Neuronal stem cell (in vitro differentiated cells): ENCODE data around the gene RIC3.

ENCODE experiments used
- DNase-seq: peaks from one replicate; pipeline ENCODE4 v3.0.0-alpha.2; 2013; ENCODE audit warnings: low spot score
- H2AFZ ChIP-seq: one replicate; pipeline ENCODE4 v1.6.1; 2013; ENCODE audit warnings: mild to moderate bottlenecking, low read length, inconsistent platforms
- H2AK5ac ChIP-seq: 2 replicates; pipeline ENCODE4 v1.6.1; 2013; ENCODE audit warnings: low read depth, mild to moderate bottlenecking, inconsistent platforms, low read length, moderate library complexity, mixed read lengths
- H2BK120ac ChIP-seq: 2 replicates; pipeline ENCODE4 v1.6.1; 2013; ENCODE audit warnings: low read depth, mild to moderate bottlenecking, inconsistent platforms, low read length, moderate library complexity, mixed read lengths
- H2BK12ac ChIP-seq: one replicate; pipeline ENCODE4 v1.6.1; 2013; ENCODE audit warnings: low read length, inconsistent platforms
- H2BK15ac ChIP-seq: 2 replicates; pipeline ENCODE4 v1.6.1; 2013; ENCODE audit warnings: mild to moderate bottlenecking, low read length, inconsistent platforms, mixed read lengths
- H2BK5ac ChIP-seq: one replicate; pipeline ENCODE4 v1.6.1; 2013; ENCODE audit warnings: inconsistent platforms, mild to moderate bottlenecking, low read length, moderate library complexity
- H3K14ac ChIP-seq: one replicate; pipeline ENCODE4 v1.6.1; 2013; ENCODE audit warnings: low read length, inconsistent platforms
- H3K18ac ChIP-seq: 2 replicates; pipeline ENCODE4 v1.6.1; 2013; ENCODE audit warnings: low read length, inconsistent platforms
- H3K23ac ChIP-seq: 2 replicates; pipeline ENCODE4 v1.6.1; 2013; ENCODE audit warnings: low read depth, mild to moderate bottlenecking, mixed read lengths, low read length, inconsistent platforms; ENCODE audit not compliant: poor library complexity
- H3K27ac ChIP-seq: replicated peaks from 3 replicates; pipeline ENCODE4 v1.5.1; 2013; ENCODE audit warnings: low read length, inconsistent platforms
- H3K27me3 ChIP-seq, 3 experiments: 2 replicates each; pipeline ENCODE4 v1.6.1; 2013; ENCODE audit warnings: low read length in 3 of 3, mild to moderate bottlenecking in 2 of 3, inconsistent platforms in 1 of 3, low read depth in 1 of 3, mixed read lengths in 1 of 3, moderate library complexity in 1 of 3; ENCODE audit not compliant: control insufficient read depth in 3 of 3, insufficient read depth in 3 of 3
- H3K36me3 ChIP-seq, 2 donors: replicated peaks in 1 of 2; 2 replicates each; pipeline ENCODE4 v1.6.1; 2013; ENCODE audit warnings: low read length in 2 of 2; ENCODE audit not compliant: control insufficient read depth in 2 of 2, insufficient read depth in 2 of 2
- H3K4ac ChIP-seq: 2 replicates; pipeline ENCODE4 v1.6.1; 2013; ENCODE audit warnings: inconsistent platforms, mild to moderate bottlenecking, low read length, moderate library complexity
- H3K4me1 ChIP-seq, 2 donors: 1 replicate in 1 of 2; 2 replicates in 1 of 2; pipeline ENCODE4 v1.6.1; 2013; ENCODE audit warnings: low read length in 2 of 2, low read depth in 1 of 2; ENCODE audit not compliant: control insufficient read depth in 2 of 2, insufficient read depth in 1 of 2
- H3K4me2 ChIP-seq: one replicate; pipeline ENCODE4 v1.6.1; 2013; ENCODE audit warnings: mild to moderate bottlenecking, low read length, inconsistent platforms; ENCODE audit not compliant: insufficient read depth, poor library complexity, severe bottlenecking
- H3K4me3 ChIP-seq, 2 donors: 2 replicates each; pipeline ENCODE4 v1.5.1; 2013; ENCODE audit warnings: low read length in 2 of 2, mild to moderate bottlenecking in 2 of 2, inconsistent platforms in 1 of 2, moderate library complexity in 1 of 2
- H3K79me1 ChIP-seq: one replicate; pipeline ENCODE4 v1.6.1; 2013; ENCODE audit warnings: low read depth, mild to moderate bottlenecking, inconsistent platforms, low read length, moderate library complexity
- H3K9ac ChIP-seq: one replicate; pipeline ENCODE4 v1.6.1; 2013; ENCODE audit warnings: mild to moderate bottlenecking, low read depth, low read length, inconsistent platforms; ENCODE audit not compliant: poor library complexity
- H3K9me3 ChIP-seq, 2 donors: replicated peaks in 1 of 2; 2 replicates each; pipeline versions ENCODE3 to v1.6.1; 2013; ENCODE audit warnings: low read length in 2 of 2, mild to moderate bottlenecking in 2 of 2, inconsistent platforms in 1 of 2, low read depth in 1 of 2, mixed read lengths in 1 of 2, moderate library complexity in 1 of 2; ENCODE audit not compliant: control insufficient read depth in 2 of 2, insufficient read depth in 1 of 2
- H4K8ac ChIP-seq: one replicate; pipeline ENCODE4 v1.6.1; 2013; ENCODE audit warnings: low read depth, mild to moderate bottlenecking, inconsistent platforms, low read length, moderate library complexity
- H4K91ac ChIP-seq: one replicate; pipeline ENCODE4 v1.6.1; 2013; ENCODE audit warnings: low read length, low read depth, mild to moderate bottlenecking, inconsistent platforms; ENCODE audit not compliant: poor library complexity
- WGBS, 2 donors: extraction: QIAGEN DNeasy Blood & Tissue Kit; methylation state at CpG; one replicate each; pipeline ENCODE4 v1.1.7; 2013; ENCODE audit warnings: missing lambda C conversion rate in 2 of 2, mixed read lengths in 1 of 2; ENCODE audit not compliant: insufficient read length in 2 of 2, insufficient replicate concordance in 1 of 2; ENCODE audit errors: extremely low coverage in 2 of 2; 5-methylcytosine and 5-hydroxymethylcytosine counted together

The RIC3 gene

DNA sequence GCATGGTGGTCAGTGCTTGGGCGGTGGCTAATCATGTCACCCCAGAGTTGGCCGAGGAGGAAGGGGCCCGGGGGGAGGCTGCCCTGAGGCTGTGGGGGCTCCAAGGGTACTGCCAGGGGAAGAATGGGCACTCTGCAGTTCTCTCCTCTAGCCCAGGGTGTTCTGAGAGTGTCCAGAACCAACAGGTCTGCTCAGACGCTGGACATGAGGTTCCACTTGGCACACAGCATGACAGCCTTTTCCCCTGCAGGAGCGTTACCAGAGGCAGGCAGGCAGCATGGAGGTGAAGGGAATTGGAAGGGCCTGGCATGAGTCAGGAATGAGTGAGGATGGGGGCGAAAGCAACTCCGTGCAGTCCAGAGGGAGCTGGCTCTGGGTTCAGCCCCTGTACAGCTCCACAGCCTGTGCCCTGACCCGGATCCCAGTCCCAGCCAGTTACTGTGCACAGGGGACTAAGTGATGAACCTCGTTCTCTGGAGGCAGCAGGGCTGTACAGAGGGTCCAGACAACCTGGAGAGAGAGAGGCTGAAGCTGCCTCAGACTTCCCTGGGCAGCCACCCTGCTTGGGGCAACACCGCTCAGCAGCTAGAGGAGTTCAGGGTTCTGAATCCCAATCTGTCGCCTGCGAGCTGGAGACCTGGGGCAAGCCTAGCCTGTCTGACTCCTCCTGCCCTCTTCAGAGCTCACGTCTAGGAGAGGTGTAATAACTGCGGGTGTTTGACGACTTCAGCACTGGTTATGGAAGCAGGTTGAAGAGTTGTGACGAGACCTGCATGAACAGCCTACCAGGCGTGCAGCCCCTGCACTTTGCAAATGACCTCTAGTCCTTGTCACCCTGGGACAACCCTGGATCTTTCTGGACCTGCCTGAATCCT, 102.6 kb downstream of the RIC3 start:
- no peak overlapping the region for H3K23ac ChIP-seq
- H2AFZ ChIP-seq = no peak overlapping the region
- H2BK5ac ChIP-seq = no peak overlapping the region
- peaks cover 0 to 39% (median 0%) of the 10 kb centered on the region in 3 experiments for H3K27me3 ChIP-seq
- H3K18ac ChIP-seq = peak overlapping the region; percentile 57
- H3K4ac ChIP-seq = no peak overlapping the region
- no peaks in the 10 kb centered on the region for H3K36me3 ChIP-seq
- H3K9me3 ChIP-seq = peaks cover 0 to 2% of the 10 kb centered on the region in 2 donors
- no peak overlapping the region for H3K4me2 ChIP-seq
- H2AK5ac ChIP-seq = peak overlapping the region; percentile 36
- H3K4me1 ChIP-seq = peaks cover 2 to 12% of the 10 kb centered on the region in 2 donors
- no peak overlapping the region for H2BK120ac ChIP-seq
- WGBS, 2 donors = no CpG with 5 or more reads among the region's 17 CpGs
- H3K9ac ChIP-seq = no peak overlapping the region
- DNase-seq = no peak
- H4K8ac ChIP-seq = no peak overlapping the region
- H3K14ac ChIP-seq = no peak overlapping the region
- no peak overlapping the region for H2BK12ac ChIP-seq
- peaks cover under 1% of the 10 kb centered on the region for H3K79me1 ChIP-seq
- no peak overlapping the region for H4K91ac ChIP-seq
- H2BK15ac ChIP-seq = no peak overlapping the region
- no peak overlapping the region for H3K4me3 ChIP-seq
- H3K27ac ChIP-seq = no peak overlapping the region

DNA sequence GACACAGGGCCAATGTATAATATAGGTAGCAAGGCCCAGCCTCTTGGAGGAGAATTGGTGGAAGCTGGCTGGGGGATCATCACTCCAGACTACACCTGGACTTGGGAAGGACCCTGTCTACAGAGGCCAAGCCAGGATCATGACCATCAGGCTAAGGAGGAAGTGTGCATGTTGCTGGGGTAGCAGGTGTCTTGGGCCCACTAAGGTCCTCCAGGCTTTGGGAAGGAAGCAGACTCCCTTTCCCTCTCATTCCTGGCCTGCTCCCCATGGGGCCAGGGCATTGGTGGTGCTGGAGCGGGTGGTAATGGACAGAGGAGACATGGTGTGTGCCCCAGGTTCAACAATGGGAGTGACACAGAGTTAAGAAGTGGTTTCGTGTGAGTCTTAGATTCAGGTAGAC, 103.8 kb downstream of the RIC3 start:
- Histone ChIP-seq H3K23ac (no peak overlapping the region), H2BK15ac (no peak overlapping the region), H4K8ac (no peak overlapping the region), H3K14ac (no peak overlapping the region), H2AK5ac (no peak overlapping the region), H3K4ac (no peak overlapping the region), H2BK5ac (no peak overlapping the region), H3K18ac (no peak overlapping the region), H2BK12ac (no peak overlapping the region), H3K4me1 (peaks cover 2 to 12% of the 10 kb centered on the region in 2 donors), H3K4me3 (no peak overlapping the region), H3K9me3 (peaks cover 0 to 2% of the 10 kb centered on the region in 2 donors), H3K27ac (no peak overlapping the region), H3K79me1 (peaks cover 2% of the 10 kb centered on the region), H3K4me2 (no peak overlapping the region), H3K36me3 (no peaks in the 10 kb centered on the region), H3K27me3 (peaks cover 0 to 37% (median 0%) of the 10 kb centered on the region in 3 experiments), H3K9ac (no peak overlapping the region), H2BK120ac (peak overlapping the region; percentile 56), H4K91ac (no peak overlapping the region), H2AFZ (no peak overlapping the region)
- no CpG with 5 or more reads among the region's 2 CpGs for WGBS, 2 donors
- no peak for DNase-seq

DNA sequence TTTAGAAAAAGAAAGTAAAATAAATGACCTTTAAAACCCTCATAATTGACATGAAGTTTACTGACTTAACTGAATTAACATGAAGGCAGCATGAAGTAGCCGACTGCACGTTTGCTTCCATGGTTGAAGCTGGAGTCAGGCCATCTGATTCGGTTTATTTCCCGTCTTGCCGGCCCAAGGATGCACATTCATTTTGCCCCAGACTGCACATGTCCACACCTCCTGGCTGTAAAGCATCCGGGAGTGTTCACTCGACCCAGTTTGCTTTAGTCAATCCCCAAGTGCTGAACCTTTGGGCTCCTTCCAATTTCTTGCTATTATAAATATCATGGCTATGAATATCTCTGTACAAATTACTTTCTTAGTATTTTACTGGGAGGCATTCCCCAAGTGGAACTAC, 105.5 kb downstream of the RIC3 start:
- Histone ChIP-seq H2BK12ac (no peak overlapping the region), H3K14ac (no peak overlapping the region)
- no CpG with 5 or more reads among the region's 7 CpGs for WGBS, 2 donors

DNA sequence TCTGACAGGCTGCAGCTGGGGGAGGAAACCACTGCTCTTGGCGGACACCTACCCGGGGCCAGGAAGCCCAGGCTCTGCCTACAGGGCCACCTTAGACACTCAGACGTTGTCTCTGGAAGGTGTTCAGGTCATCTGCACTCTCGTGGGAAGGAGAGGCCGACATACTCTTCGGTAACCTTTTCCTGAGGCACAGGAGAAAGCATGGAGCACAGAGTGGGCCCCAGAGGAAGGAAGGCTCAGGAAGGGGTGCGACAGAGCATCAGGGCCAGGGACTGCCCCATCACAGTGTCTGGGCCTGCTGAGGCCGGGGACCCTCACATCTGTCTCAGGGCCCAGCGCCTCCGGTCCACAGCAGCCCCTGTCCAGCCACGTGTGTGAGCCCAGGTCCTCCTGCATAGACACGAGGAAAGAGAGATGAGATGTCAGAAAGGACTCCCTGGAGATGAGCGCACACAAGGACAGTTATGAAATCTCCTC, 106.0 kb downstream of the RIC3 start:
- Histone ChIP-seq H3K14ac (no peak overlapping the region), H3K27ac (no peak overlapping the region), H3K4me2 (no peak overlapping the region), H2AK5ac (no peak overlapping the region), H2BK12ac (no peak overlapping the region), H4K8ac (no peak overlapping the region), H3K9me3 (no peaks in the 10 kb centered on the region), H3K4me3 (no peak overlapping the region), H3K18ac (no peak overlapping the region), H2BK120ac (no peak overlapping the region), H3K79me1 (peaks cover 2% of the 10 kb centered on the region), H3K27me3 (peaks cover 0 to 41% (median 0%) of the 10 kb centered on the region in 3 experiments), H3K23ac (no peak overlapping the region), H3K4me1 (peaks cover 0 to 4% of the 10 kb centered on the region in 2 donors), H2BK15ac (no peak overlapping the region), H2BK5ac (no peak overlapping the region), H4K91ac (no peak overlapping the region), H3K4ac (no peak overlapping the region), H3K9ac (no peak overlapping the region), H3K36me3 (no peaks in the 10 kb centered on the region), H2AFZ (no peak overlapping the region)
- WGBS, 2 donors = no CpG with 5 or more reads among the region's 13 CpGs
- no peak for DNase-seq

More for the DNA sequence above, 105.5 kb downstream of the RIC3 start:
- Histone ChIP-seq H3K9ac (no peak overlapping the region), H3K36me3 (no peaks in the 10 kb centered on the region), H3K4me1 (peaks cover 3 to 4% of the 10 kb centered on the region in 2 donors), H3K79me1 (peaks cover 2% of the 10 kb centered on the region), H3K4ac (no peak overlapping the region), H3K27ac (no peak overlapping the region), H3K4me2 (no peak overlapping the region), H4K8ac (no peak overlapping the region), H2AFZ (no peak overlapping the region), H3K23ac (no peak overlapping the region), H3K18ac (no peak overlapping the region), H2BK5ac (no peak overlapping the region), H2BK120ac (no peak overlapping the region), H2BK15ac (no peak overlapping the region), H3K27me3 (peaks cover 0 to 40% (median 0%) of the 10 kb centered on the region in 3 experiments), H4K91ac (no peak overlapping the region), H3K4me3 (no peak overlapping the region), H2AK5ac (no peak overlapping the region), H3K9me3 (no peaks in the 10 kb centered on the region)
- DNase-seq = no peak
